ENCODE results near the gene SPTLC1.

The SPTLC1 gene, protein sequence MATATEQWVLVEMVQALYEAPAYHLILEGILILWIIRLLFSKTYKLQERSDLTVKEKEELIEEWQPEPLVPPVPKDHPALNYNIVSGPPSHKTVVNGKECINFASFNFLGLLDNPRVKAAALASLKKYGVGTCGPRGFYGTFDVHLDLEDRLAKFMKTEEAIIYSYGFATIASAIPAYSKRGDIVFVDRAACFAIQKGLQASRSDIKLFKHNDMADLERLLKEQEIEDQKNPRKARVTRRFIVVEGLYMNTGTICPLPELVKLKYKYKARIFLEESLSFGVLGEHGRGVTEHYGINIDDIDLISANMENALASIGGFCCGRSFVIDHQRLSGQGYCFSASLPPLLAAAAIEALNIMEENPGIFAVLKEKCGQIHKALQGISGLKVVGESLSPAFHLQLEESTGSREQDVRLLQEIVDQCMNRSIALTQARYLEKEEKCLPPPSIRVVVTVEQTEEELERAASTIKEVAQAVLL

DNA sequence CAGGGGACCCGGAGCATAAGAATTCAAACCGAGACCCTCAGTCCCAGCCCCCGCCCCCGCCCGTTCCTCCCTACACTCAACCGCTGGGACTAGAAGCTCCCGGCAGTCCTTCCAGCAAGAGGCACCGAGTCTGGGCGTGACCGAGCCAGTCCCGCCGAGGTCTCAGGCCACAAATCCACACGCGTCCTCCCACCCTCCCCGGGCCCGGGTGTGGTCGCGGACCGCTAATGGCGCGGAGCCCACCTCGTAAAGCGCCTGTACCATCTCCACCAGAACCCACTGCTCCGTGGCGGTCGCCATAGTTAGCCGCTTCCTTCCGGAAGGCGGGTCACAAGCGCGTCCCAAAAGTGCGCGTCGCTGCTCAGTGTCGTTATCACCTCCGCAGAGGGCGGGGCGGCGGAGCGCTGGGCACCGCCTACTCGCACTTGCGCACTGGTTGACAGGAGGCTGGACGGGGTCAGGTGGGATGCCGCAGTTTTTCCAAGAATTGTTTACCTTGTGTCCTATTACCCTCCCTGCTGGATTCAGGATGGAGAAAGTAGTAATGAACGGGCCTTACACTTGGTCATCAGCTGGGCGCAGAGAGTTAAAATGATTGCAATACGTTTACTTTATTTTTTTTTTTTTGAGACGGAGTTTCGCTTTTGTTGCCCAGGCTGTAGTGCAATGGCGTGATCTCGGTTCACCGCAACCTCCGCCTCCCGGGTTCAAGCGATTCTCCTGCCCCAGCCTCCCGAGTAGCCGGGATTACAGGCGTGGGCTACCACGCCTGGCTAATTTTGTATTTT lies at the start of gene SPTLC1:
Gene SPTLC1, minus strand, starts transcription at position 343 of the 788 bp plus-strand sequence. Its CDS starts 43 bp downstream, at position 300.
- TF ChIP-seq, protein P1, sequence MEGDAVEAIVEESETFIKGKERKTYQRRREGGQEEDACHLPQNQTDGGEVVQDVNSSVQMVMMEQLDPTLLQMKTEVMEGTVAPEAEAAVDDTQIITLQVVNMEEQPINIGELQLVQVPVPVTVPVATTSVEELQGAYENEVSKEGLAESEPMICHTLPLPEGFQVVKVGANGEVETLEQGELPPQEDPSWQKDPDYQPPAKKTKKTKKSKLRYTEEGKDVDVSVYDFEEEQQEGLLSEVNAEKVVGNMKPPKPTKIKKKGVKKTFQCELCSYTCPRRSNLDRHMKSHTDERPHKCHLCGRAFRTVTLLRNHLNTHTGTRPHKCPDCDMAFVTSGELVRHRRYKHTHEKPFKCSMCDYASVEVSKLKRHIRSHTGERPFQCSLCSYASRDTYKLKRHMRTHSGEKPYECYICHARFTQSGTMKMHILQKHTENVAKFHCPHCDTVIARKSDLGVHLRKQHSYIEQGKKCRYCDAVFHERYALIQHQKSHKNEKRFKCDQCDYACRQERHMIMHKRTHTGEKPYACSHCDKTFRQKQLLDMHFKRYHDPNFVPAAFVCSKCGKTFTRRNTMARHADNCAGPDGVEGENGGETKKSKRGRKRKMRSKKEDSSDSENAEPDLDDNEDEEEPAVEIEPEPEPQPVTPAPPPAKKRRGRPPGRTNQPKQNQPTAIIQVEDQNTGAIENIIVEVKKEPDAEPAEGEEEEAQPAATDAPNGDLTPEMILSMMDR (IDR thresholded peaks at IDR 0.05; ENCODE audit: insufficient read depth, low read depth, low read length, missing control alignments) = no peak
- DNase-seq (ENCODE audit: low read depth) = peak; percentile 95
- H3K4me3 ChIP-seq (ENCODE audit: low read length) = peak within 1 kb of the TSS; percentile 90

DNA sequence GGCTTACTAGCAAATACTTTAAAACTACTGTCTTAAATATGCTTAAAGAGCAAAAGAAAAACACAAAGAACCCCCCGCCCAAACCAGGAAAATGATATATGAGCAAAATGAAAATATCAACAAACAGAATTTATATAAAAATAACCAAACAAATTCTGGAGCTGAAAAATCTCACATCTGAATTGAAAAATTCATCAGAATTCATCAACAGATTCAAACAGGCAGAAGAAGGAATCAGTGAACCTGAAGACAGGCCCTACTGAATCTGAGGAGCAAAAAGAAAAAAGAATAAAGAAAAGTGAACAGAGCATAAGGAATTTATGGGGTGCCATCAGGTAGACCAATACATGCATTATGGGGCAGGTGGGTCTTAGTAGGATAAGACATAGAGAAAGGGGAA lies 49.8 kb upstream of the SPTLC1 start:
- TF ChIP-seq, protein P1 (IDR thresholded peaks at IDR 0.05; ENCODE audit: insufficient read depth, low read depth, low read length, missing control alignments) = no peak
- no peak for DNase-seq (ENCODE audit: low read depth)
- H3K4me3 ChIP-seq (ENCODE audit: low read length) = no peak overlapping the region

DNA sequence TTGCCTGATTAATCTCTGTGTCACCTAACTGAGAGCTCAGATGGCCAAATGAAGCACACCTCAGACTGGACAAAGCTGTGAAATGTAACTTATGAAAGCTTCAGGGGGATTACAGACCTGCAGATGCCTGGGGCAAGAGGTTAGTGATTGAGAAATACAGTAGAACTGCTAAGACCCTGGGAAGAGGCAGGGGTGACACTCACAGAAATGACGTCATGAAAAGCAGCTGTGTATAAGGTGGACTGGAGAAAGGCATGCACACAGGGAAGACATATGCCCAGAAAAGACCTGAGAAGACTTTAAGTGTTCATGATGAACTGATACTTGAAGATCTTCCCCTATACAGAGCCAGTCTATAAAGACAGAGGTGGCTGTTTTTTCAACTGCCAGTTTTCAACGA lies 49.3 kb upstream of the SPTLC1 start:
- no peak overlapping the region for H3K4me3 ChIP-seq (ENCODE audit: low read length)
- DNase-seq (ENCODE audit: low read depth) = no peak
- TF ChIP-seq, protein P1 (IDR thresholded peaks at IDR 0.05; ENCODE audit: insufficient read depth, low read depth, low read length, missing control alignments) = no peak

DNA sequence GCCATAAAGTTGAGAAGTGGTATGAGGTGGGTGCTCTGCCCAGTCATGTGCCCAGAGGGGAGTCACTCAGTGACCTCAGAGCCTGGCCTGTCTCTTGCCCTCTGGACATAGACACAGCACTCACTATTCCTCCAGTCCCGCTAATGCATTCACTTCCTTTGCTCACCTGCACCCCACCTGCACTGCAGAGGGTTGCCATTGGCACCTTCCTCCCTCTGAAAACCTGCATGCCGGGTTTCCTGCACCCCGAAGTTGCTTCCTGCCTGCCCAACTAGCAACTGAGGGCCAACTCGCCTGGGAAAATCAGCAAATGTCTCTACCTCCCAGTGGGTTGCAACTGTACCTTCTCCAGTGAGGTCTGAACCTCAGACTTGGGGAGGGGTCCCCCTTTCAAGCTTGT lies 48.1 kb upstream of the SPTLC1 start:
- DNase-seq (ENCODE audit: low read depth) = no peak
- no peak overlapping the region for H3K4me3 ChIP-seq (ENCODE audit: low read length)
- TF ChIP-seq, protein P1 (IDR thresholded peaks at IDR 0.05; ENCODE audit: insufficient read depth, low read depth, low read length, missing control alignments) = no peak

DNA sequence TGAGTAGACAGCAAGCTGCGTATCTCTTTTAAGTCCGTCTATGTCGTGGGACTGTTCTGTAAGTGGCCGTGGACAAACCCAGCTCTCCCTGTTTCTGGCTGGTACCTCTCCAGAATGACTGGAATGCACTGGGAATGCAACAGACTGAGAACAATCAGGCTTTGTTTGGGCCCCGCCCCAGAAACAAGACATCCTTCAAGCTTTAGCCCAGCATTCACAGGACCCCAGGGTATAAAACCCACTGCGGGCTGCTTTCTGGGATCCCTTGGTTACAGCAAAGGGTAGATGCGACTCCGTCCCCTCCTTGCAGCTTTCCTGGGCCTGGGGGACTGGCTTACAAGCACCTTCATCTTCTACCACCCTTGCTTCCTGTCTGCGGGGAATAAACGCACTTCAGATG lies 45.6 kb upstream of the SPTLC1 start:
- DNase-seq (ENCODE audit: low read depth) = no peak
- TF ChIP-seq, protein P1 (IDR thresholded peaks at IDR 0.05; ENCODE audit: insufficient read depth, low read depth, low read length, missing control alignments) = no peak
- no peak overlapping the region for H3K4me3 ChIP-seq (ENCODE audit: low read length)

DNA sequence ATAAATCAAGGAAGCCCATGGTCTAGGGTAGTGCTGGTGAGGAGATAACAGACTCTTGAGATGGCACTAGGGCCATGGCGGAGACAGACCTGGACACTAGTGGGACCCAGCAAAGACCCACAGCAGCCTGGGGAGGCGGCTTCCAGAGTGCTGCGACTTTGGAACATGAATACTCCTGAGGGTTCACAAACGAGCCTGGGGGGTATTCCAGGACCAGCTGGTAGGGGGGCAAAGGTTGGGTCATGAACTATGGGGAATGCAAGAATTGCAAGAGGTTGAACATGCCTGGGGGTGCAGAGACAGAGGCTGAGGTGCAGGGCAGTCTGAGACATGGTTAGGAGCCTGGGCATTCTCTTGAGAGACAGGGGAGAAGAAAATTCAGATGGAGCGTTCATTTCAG lies 43.8 kb upstream of the SPTLC1 start:
- no peak overlapping the region for H3K4me3 ChIP-seq (ENCODE audit: low read length)
- no peak for DNase-seq (ENCODE audit: low read depth)
- TF ChIP-seq, protein P1 (IDR thresholded peaks at IDR 0.05; ENCODE audit: insufficient read depth, low read depth, low read length, missing control alignments) = no peak

Data from epithelial cell of esophagus (primary cell).